Lung microvascular endothelial cell (primary cell): ENCODE results near the gene GNB1. TPM values are rescaled to one million over a fixed set of nuclear protein-coding genes. Genes with fewer than 3 reads are reported as not detected.

Source experiments
- DNase-seq, 2 donors: peaks; one replicate each; pipeline versions ENCODE4 v3.0.0 to v3.0.0-alpha.2; 2010; ENCODE audit warnings: low read depth in 2 of 2
- total RNA-seq: library from RNA; depleted of rRNA; stranded (reverse); fragments of >200 nt; gene quantifications from 2 replicates; pipeline ENCODE4 v1.2.1, GENCODE V29; 2014

Gene GNB1
- total RNA-seq, 1 donor from 2014 or later, result 93.5 TPM

- DNase-seq, result no peak
These were observed 19.9 kb upstream of the GNB1 start for GRCh38 chr1:1910651-1911331.

GRCh38 chr1:1910033-1910465, 19.2 kb upstream of the GNB1 start:
- no peak for DNase-seq

- DNase-seq, result peak in 1 of 2 donors; percentile 23
These were observed 17.6 kb upstream of the GNB1 start for GRCh38 chr1:1908506-1908791.

- DNase-seq, result no peak
These were observed 16.3 kb upstream of the GNB1 start for GRCh38 chr1:1907098-1907736.

- peak; percentile 86 to 91 for DNase-seq
These were observed 15.6 kb upstream of the GNB1 start for GRCh38 chr1:1906185-1907097.

GRCh38 chr1:1903224-1903623, 12.3 kb upstream of the GNB1 start:
- no peak for DNase-seq

- no peak for DNase-seq
These were observed 10.9 kb upstream of the GNB1 start for GRCh38 chr1:1901641-1902294.

GRCh38 chr1:1900883-1901640, 10.2 kb upstream of the GNB1 start:
- no peak for DNase-seq

GRCh38 chr1:1899967-1900327, 9.1 kb upstream of the GNB1 start:
- DNase-seq, result no peak

GRCh38 chr1:1899266-1899966, 8.5 kb upstream of the GNB1 start:
- no peak for DNase-seq

- DNase-seq, result no peak
These were observed 7.5 kb upstream of the GNB1 start for GRCh38 chr1:1898246-1898933.

- DNase-seq, result no peak
These were observed 4.8 kb upstream of the GNB1 start for GRCh38 chr1:1895456-1896336.

GRCh38 chr1:1895060-1895418, 4.2 kb upstream of the GNB1 start:
- no peak for DNase-seq

- no peak for DNase-seq
These were observed 3.6 kb upstream of the GNB1 start for GRCh38 chr1:1894354-1895059.

GRCh38 chr1:1893997-1894353, 3.1 kb upstream of the GNB1 start:
- DNase-seq, result no peak

GRCh38 chr1:1893291-1893985, 2.6 kb upstream of the GNB1 start:
- no peak for DNase-seq

GRCh38 chr1:1892763-1893120, 1.9 kb upstream of the GNB1 start:
- DNase-seq, result no peak
